ENCODE data around the gene HECTD1. TPM values are rescaled to one million over a fixed set of nuclear protein-coding genes. Genes with fewer than 3 reads are reported as not detected.
"Not testable (repeated sequence)": the region's sequence is repeated elsewhere in the genome, so short reads cannot be mapped to it uniquely, and the experiment has no call there.

HECTD1 gene
- total RNA-seq, 1 experiment from 2014 or later: 75.3 TPM

DNA sequence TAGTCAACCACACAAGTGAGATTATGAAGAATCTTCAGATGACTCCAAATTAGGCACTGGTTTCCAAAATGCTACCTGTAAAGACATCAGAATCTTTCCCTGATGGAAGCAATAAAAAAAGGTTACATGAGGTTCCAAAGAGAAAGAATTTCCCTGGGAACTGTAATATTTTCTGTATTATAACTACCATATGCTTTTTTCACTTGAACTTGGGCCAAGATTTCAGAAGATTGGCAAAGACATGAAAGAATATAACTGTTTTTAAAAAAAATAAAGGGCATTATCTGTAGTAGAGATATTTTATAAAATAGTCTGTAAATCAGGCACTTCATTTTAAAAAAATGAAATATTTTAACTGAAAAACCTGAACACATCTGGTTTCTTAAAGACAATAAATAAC lies 12.9 kb downstream of the HECTD1 start:
- DNase-seq (ENCODE audit: low spot score): no peak

DNA sequence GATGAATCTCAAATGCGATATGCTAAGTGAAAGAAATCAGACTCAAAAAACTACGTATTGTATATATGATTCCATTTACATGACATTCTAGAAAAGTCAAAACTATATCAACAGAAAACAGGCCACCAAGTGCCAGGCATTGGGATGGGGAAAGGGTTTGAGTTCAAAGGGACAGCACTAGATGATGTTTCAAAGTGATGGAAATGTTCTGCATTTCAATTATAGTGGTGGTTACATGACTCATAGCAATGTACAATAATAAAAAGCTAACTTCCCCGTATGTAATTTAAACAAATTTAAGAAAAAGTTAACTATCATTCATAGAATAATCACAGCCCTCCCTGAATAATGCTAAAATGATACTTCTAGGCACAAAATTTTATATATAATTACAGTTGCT lies 13.5 kb downstream of the HECTD1 start:
- DNase-seq (ENCODE audit: low spot score): no peak

DNA sequence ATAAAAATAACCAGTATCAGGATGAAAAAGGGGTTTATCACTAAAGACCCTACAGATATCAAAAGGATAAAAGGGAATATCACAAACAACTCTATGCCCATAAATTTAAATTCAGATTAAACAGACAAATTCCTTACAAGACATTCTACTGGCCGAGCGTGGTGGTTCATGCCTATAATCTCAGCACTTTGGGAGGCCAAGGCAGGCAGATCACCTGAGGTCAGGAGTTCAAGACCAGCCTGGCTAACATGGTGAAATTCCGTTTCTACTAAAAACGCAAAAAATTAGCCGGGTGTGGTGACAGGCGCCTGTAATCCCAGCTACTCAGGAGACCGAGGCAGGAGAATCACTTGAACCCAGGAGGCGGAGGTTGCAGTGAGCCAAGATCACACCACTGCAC lies 15.0 kb downstream of the HECTD1 start:
- DNase-seq (ENCODE audit: low spot score): not testable (repeated sequence)

GRCh38 chr14:31190717-31191263 lies 16.8 kb downstream of the HECTD1 start:
- no peak for DNase-seq (ENCODE audit: low spot score)

DNA sequence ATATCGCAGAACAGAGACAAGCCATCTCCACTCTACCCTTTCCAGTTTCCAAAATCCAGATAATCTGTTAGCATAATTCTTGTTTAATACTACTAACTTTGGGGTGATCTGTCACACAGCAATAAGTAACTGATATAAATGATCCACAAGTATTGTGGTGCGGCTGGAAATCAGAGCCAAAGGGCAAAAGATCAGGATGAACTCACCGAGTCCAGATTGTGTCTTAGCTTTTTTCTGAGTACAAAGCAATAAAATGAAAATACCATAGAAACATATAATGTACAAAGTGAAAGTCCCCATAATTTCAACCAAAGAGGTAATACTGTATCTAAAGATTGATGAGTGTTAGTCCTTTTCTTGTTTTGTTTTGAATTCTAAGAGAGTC lies 17.4 kb downstream of the HECTD1 start:
- no peak for DNase-seq (ENCODE audit: low spot score)

DNA sequence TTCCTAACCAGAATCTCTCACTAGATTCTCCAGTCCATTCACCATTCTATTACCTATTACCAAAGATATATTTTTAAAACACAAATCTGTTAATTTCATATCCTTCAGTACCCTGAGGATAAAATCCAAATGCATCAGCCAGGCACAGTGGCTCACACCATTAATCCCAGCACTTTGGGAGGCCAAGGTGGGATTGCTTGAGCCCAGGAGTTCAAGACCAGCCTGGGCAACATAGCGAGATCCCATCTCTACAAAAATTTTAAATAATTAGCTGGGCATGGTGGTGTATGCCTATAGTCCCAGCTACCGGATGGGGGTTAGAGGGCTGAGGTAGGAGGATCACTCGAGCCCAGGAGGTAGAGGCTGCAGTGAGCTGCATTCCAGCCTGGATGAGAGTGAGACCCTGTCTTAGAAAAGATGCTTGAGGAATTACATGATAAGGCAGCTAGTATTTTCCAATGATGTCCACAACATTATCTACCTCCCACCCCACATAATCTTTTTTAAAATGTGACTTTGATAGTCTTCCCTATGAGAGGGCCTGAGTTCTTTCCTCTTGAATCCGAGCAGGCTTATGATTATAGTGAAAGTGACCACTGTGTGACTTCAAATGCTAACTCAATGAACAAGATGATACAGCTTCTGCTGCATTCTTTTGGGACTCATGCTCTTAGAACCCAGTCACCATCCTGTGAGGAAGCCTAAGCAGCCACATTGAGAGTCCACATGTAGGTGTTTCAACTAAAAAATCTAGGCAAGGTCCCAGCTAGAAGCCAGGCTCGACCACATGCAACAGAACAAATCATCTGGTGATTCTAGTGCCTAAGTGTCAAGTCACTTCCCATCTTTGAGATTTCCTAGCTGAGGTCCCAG lies 18.0 kb downstream of the HECTD1 start:
- DNase-seq (ENCODE audit: low spot score): no peak

- DNase-seq (ENCODE audit: low spot score): no peak
These were observed 18.8 kb downstream of the HECTD1 start for GRCh38 chr14:31188744-31189143.

GRCh38 chr14:31182016-31182415 lies 25.6 kb downstream of the HECTD1 start:
- DNase-seq (ENCODE audit: low spot score): not testable (repeated sequence)

DNA sequence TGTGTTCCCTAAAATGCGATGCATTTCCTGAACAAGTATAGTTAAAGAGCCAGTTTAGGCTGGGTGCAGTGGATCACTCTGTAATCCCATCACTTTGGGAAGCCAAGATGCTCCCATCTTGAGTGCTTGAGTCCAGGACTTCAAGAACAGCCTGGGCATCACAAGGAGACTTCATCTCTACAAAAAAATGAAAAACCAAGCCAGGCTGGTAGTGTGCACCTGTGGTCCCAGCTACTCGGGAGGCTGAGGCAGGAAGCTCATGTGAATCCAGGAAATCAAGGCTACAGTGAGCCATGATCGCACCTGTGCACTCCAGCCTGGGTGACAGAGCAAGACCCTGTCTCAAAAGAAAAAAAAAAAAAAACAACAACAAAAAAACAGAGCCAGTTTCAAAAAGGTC lies 26.3 kb downstream of the HECTD1 start:
- DNase-seq (ENCODE audit: low spot score): no peak

GRCh38 chr14:31180299-31181051 lies 27.1 kb downstream of the HECTD1 start:
- no peak for DNase-seq (ENCODE audit: low spot score)

GRCh38 chr14:31174433-31174832 lies 33.2 kb downstream of the HECTD1 start:
- no peak for DNase-seq (ENCODE audit: low spot score)

DNA sequence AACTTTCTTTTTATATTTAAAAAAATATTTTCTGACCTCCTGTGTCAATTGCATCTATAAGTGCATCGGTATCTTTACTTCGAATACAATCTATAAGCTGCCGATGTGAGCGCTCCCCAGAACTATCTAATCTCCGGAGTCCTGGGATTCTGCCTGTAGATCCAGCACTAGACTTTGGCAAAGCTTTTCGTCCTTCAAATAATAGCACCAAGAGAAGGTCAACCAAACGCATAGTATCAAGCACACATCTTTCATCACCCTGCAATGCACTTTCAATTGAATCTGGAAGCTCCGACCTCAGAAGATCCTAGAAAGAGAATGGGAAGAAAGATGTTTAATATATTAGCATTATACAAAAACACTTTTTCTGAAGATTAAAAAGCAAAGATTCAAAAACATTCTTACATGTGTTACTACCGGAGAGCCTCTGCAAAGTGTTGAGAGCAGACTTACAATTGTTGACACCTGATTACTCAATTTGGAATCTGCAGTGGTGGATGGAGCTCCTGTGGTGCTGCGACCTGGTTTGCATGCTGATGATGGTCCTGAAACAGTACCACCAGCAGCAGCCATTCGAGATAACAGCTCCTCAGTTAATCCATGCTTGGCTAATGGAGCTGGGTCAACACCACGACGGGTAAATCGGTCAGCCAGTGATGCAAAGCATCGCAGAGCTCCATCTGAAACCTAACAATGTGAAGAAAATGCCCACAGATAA lies 34.3 kb downstream of the HECTD1 start:
- DNase-seq (ENCODE audit: low spot score): no peak

DNA sequence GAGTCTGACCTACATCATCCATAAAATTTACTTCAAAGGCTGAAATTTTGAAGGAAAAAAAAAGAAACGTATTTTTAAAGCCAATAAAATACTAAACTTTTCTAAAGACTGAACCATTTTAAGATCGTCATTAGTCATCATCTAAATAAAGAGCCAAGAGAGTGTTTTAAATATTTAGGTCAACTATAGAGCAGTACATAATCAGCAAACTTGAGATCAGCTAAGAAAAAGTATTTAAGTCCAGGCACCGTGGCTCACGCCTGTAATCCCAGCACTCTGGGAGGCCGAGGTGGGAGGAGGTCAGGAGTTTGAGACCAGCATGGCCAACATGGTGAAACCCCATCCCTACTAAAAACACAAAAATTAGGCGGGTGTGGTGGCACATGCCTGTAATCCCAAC lies 35.5 kb downstream of the HECTD1 start:
- DNase-seq (ENCODE audit: low spot score): no peak

DNA sequence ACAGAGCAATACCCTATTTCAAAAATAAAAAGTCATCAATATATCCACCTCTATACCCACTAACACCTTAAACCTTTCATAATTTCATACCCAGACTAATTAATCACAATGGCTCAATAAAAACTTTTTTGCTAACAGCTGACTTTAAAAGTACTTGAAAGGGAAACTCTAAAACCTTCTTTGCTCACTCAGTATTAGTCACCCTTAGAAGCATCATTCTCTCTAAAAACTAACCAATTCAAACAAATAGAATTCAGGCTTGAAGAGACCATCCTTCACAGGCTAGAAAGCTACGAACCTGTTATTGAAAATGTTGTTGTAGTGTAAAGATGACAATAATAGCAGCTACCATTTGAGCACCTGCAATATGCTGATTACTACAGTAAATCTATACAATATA lies 37.2 kb downstream of the HECTD1 start:
- DNase-seq (ENCODE audit: low spot score): no peak

DNA sequence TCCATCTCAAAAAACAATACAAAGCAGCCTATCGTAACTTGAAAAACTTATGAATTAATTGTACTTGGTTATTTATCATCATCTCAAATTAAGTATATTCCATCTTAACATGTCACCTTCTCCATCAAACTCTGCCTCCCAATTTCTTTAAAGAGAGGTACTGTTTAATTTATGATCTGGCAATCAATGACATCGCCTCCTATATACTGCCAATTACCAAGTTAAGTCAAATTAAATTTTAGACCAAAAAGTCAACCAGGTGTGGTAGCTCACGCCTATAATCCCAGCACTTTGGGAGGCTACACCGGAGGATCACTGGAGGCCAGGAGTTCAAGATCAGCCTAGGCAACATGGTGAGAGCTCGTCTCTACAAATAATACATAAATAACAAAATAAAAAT lies 37.7 kb downstream of the HECTD1 start:
- DNase-seq (ENCODE audit: low spot score): no peak

- DNase-seq (ENCODE audit: low spot score): no peak
These were observed 40.6 kb downstream of the HECTD1 start for GRCh38 chr14:31167032-31167431.

DNA sequence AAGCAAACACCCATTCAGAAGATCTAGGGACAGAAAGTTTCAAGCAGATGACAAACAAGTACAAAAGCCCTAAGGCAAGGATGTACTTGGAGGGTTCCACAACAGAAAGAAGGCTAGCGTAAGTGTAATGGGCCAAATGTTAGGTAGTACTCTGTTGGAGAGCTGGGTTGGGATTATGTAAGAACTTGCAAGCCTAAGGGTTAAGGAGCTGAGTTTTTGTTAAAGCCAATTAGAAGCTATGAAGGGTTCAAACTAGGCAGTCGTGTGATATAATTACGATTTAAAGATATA lies 41.4 kb downstream of the HECTD1 start:
- no peak for DNase-seq (ENCODE audit: low spot score)

DNA sequence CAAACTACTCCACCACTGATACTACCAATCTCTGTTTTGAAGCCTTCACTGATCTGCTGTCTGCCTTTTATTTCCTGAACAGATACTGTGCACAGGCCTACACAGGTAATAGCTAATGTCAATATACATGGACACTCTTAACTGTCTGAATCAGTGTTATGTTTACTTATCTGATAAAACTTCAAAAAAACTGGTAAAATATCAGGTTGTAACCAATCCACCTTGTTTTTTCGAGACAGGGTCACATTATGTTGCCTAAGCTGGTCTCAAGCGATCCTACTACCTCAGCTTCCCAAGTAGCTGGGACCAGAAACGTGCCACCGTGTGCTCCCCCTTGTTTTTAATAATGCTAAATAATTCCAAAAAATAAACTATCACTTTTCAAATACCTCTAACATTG lies 43.5 kb downstream of the HECTD1 start:
- no peak for DNase-seq (ENCODE audit: low spot score)

GRCh38 chr14:31162910-31163649 lies 44.5 kb downstream of the HECTD1 start:
- DNase-seq (ENCODE audit: low spot score): no peak

GRCh38 chr14:31161274-31161673 lies 46.3 kb downstream of the HECTD1 start:
- no peak for DNase-seq (ENCODE audit: low spot score)

DNA sequence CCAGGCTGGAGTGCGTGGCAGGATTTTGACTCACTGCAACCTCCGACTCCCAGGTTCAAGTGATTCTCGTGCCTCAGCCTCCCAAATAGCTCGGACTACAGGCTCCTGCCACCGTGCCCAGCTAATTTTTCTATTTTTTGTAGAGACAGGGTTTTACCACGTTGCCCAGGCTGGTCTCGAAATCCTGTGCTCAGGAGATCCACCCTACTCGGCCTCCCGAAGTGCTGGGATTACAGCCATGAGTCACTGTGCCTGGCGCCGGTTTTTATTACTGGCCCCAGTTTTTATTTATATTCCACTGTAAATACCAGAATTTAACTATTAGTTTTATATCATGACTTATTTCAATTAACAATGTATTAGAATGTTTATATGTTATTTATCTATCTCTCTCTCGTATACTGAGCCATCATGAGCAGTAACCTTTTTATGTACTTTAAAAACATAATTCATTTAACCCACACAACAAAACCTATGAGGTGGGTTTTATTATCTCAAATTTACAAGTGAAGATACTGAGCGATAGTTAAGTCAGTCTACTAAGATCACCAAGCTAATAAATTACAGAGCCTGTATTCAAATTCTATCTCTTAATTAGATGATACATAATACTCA lies 47.8 kb downstream of the HECTD1 start:
- DNase-seq (ENCODE audit: low spot score): no peak

Data from HT-29 (cell line).